ENCODE data around the gene TOLLIP.

TOLLIP gene

DNA sequence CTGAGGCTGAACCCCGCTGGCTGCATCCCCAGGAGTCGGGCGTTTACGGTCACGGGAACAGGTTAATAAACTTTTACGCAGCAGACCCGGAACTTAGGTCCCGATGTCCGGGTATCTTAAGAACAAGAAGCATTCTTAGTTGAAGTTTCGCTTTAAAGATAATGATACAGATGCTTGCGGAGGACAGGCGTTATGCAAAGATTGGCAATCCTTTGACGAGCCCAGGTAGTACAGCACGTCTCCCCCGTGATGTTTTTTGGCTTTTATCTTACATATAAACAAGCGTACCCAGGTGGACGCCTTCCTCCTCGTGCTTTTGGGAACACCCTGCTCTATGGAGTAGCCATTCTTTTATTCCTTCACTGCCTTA, 871 bp upstream of the TOLLIP start:
- DNase-seq: no peak

DNA sequence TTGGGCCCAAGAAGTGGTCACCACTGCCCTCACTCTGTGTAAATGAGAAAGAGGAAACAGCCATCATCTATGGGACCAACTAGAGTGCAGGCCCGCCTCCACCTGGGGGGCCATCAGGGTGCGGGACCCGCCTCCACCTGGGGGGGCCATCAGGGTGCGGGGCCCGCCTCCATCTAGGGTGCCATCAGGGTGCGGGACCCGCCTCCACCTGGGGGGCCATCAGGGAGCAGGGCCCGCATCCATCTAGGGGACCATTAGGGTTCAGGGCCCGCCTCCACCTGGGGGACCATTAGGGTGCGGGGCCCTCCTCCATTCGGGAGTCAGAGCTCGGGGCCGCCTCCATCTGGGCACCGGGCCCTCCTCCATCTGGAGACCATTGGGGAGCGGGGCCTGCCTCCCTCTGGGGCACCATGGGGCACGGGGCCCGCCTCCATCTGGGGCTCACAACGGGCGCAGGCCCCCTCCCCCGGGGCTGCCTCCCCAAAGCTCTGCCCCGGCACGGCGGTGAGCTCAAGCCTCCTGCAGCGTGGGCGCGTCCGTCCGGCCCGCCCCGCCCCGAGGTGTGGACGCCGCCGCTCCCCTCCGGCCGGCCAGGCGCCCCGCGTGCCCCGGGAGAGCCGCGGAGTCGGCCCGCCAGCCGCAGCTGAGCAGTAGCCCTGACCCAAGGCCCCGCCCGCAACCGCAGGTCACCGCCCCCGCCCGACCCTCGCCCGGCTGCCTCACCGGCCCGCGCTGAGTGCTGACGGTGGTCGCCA, 512 bp downstream of the TOLLIP start:
- DNase-seq: no peak

DNA sequence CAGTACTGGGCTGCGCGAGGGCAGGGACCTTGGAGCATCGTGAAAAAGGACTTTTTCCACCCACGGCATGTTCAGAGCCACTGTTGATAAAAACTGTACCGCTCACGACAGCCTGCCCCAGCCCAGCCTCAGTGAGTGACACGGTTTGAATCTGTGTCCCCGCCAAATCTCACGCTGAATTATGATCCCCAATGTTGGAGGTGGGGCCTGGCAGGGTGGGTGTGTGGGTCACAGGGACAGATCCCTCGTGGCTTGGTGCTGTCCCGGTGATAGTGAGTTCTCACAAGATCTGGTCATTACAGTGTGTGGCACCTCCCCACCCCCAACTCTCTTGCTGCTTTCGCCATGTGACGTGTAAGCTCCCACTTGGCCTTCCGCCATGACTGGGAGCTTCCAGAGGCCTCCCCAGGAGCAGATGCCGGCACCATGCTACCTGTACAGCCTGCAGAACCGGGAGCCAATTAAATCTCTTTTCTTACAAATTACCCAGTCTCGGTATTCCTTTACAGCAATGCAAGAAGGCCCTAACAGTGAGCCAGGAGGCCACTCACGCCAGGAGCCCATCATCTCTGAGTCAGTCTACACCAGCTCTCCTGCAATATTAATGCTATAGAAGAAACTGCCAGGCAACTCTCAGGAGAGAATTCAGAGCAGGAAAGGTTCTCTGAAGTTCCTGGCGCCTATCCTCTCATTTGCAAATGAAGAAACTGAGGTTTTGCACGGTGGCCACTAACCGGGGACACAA, 1.3 kb downstream of the TOLLIP start:
- DNase-seq: no peak

DNA sequence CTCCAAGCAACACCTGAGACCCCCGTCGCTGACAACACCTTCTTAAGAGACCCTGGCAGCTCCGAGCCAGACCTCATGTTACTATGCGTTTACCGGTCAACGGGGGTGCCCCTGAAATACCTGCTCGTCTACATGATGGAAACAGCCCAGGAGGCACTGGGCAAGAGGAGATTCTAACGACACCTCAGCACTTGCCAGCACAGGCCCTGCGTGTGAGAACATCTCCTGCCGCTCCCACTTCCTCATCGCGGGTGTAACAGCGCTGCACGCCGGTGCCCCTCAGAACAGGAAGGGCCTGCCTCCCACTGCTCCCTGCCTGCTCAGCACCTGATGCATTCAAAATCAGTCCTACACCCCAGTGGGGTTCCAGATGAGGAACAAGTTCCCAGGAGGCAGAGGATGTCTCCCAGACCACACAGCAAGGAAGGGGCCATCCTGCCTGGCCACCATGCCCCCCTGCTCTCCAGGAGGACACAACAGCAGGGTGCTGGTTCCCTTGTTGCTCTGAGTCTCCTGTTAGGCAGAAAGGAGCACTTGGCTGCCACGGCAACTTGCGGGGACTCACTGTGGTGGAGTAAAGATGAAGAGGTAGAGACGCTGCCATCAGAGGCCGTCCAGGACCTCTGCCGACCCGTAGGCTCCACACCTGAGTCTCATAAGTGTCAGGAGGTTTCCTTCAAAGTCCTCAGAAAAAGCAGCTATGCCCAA, 2.1 kb downstream of the TOLLIP start:
- DNase-seq: no peak

DNA sequence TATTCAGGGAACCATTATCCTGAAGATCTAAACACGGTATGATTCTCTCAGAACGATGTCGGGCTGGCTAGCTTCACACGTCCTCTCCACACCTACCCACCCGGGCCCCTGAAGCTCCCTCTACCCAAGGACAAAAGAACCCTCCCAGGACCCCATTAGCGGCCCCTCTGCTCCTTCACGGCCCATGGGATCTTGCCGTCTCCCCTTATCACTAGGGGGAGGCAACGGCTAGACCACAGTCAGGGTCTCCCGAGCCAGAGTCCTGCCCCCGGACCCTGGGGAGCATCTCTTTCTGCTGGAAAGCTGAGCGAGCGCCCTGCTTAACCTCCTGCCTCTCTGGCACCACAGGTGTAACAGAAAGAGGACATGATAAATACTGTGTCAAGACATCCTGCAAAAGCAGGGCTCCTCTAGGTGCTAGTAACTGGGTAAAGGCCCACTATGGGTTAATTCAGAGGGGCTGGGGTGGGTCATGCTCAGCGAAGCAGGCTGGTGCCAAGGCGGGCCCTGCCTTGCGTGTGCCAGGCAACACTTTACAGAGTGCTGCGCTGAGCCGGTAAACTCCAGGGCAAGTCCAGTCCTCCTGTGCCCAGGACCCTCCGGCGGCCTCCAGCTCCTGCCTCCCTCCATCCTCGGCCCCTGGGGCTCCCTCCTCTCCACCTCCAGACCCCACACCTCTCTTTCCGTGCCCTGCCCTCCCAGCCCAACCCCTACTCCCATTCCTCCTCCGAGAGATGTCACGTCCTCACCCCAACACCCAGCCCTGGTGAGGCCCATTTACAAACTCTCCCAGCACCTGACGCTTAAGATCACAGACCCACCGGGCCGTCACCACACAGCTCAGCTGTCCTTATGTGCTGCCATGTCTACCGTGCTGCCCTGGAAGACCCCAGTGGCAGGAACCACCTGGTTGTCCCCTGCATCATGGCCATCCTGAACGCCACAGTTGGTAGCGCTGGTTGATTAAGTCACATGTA, 3.0 kb downstream of the TOLLIP start:
- no peak for DNase-seq

DNA sequence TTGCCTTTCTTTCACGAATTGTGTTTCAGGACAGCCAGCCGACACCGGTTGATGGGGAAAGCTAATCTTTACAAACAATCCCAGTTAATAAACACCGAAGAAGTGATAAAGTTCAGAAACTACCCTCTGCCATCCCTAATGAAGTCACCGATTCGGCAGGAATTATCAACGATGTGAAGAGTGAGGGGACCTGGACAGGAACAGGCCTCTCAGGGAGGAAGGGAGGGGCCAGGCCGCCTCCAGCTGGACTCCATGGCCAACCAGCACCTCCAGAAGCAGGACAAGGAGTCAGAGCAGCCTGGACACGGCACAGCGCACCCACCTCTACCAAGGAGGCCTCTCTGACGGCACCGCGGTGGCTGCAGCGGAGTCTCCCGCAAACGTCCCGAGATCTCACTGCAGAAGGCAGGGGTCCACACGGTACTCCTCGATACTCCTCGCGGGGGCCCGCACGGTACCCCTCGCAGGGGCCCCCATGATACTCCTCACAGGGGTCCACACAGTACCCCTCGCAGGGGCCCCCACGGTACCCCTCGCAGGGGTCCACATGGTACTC, 3.9 kb downstream of the TOLLIP start:
- no peak for DNase-seq

DNA sequence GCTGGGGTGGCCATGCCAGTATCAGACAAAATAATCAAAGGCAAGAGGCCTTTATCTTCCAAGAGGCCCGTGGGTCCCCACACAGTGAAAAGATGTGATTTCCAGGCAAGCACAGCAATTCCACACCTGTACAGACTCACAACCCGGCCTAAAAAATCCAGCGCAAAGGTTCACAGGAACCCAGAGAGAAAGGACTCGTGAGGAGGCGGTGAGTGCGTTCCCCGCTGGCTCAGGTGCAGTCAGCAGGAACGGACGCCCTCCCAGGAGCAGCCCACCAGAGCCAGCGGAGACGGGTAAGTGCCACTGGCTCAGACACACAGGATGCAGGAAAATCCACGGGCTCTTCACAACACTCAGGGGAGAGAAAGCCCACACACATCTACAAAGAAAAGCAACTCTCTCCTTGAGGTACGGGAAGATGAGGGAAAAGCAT, 4.4 kb downstream of the TOLLIP start:
- DNase-seq: no peak

DNA sequence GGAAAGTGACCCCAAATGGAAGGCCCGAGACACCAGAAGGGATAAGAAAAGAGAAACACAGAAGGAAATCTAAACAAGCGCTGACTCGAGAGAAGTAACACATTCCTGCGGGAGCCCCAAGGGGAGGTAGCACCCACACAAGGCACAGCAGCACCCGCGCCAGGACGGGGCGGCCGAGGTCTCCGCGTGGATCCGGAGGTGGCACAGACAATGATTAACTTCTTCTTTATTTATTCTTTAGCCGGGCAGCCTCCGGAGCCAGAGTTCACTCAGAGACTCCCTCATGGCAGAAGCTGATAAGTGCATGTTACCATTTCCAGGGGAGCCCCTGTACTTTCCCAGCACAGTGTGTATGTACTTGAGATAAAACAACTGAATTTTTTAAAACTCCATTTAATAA, 5.1 kb downstream of the TOLLIP start:
- no peak for DNase-seq

DNA sequence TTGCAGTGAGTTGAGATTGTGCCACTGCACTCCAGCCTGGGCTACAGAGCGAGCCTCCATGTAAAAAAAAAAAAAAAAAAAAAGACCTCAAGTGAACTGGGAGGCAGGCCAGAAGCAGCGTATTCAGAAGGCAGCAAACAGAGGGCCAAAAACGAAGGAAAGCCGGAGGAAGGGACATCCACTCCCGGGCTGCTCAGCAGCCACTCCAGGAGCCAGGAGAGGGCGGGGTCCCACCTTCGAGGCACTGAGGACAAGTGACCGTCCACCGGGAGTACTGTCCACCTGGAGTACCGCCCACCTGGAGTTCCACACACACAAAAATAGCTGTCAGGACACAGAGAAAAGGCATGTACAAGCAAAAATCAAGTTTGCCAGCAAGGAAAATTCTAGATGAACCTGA, 5.5 kb downstream of the TOLLIP start:
- no peak for DNase-seq

DNA sequence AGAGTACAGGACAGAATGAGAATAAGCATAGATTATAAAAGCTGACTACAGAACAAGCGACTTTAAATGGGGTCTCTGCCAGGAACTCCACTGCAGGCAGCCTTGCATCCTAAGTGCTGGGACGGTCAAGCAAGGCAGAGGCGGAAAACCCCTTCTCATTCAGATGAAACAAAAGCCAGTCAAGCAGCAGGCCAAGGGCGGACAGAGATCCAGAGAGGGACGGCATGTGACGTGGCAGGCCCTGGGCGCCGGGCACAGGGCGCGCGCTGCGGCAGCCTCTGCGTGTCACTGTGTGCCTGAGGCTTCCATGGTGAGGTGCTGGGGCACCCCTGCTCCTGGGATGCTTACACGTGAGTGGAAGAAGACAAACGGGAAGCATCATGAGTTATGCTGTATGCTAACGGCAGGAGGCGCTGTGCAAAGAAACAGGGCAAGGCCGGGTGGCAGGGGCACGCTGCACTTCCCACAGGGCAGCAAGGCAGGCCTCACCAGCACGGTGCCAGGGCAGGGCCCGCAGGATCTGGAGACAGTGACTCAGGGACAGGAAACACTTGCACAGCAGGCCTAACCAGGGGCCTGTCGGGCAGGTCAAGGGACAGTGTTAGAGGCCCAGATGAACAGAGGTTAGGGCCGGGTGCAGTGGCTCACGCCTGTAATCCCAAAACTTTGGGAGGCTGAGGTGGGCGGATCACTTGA, 6.2 kb downstream of the TOLLIP start:
- DNase-seq: no peak

DNA sequence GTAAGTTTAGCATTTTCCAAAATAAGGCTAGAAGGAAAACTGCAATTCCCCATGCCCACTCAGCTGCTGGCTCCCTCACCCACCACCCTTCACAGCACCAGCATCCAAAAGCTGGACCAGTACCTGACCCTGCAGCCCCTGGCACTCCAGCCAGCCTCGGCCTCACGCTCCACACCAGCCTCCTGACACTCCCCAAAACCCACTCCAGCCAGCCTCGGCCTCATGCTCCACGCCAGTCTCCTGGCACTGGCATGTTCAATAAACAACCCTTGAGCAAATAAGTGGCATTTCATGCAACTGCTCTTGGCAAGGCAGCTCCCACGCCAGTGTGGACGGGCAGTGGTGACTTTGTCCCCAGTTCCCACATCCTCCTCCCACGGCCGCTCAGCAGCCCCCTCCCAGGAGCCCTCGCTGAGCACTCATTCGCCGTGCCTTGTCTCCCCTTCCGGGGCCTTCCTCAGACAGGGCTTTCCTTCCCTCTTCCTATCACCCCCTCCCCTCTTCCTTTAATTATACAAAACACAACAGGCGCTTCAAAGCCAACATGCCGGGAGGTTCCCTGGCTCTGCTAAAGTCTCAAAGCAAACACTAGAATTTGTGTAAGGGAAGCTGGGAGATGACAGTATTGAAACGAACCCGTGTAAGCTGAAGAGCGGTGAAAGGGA, 6.8 kb downstream of the TOLLIP start:
- no peak for DNase-seq

DNA sequence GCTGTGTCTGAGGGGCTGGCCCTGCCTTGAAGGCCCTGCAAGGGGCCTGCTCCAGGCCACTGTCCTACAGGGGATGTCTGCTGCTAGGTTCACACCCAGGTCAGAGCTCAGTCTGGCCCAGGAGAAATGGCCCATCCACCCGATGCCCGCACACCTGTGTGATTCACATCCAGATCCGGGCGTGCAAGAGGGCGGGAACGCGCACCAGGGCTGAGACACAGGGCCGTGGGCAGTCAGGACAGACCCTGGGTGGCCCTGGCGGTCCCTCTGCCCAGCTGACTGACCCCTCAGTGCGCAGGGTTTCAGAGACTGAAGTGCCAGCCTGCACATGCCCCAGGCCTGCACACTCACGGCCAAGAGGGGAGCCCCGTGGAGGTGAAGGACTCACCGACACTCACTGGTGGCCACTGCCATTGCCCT, 7.4 kb downstream of the TOLLIP start:
- DNase-seq: no peak

DNA sequence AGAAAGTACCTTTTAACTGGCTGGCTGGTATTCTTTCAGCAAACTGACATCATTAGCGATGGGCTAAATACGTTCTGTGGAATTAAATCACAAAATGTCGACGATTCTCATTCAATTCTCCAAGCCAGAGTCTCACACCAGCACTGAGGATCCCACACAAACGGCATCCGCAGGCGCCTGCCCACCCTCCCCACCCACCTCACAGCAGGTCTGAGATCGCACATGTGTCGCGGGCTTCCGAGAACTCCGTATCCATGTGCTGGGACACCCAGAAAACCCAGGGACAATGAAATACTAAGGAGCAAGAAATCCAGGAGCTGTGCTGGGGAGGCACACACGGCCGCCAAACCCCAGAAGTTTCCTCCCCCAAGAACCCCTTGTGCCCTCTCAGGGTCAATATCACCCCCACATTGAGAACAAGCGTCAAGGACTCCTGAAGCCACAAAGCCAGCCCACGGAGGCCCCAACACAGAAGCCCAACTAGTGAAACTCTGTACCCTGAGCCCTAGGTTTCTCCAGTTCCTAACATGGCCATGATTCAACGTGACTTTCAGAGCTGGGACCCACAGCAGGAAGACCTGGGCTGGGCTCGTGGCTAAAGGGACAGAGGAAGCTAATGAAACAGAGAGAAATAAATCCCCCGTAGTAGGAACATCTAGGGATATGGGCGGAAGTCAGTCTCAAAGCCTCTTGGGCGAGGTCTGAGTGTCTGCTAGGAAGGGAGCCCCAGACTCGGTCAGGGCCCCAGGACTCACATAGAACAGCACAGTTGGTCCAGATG, 8.0 kb downstream of the TOLLIP start:
- DNase-seq: no peak

DNA sequence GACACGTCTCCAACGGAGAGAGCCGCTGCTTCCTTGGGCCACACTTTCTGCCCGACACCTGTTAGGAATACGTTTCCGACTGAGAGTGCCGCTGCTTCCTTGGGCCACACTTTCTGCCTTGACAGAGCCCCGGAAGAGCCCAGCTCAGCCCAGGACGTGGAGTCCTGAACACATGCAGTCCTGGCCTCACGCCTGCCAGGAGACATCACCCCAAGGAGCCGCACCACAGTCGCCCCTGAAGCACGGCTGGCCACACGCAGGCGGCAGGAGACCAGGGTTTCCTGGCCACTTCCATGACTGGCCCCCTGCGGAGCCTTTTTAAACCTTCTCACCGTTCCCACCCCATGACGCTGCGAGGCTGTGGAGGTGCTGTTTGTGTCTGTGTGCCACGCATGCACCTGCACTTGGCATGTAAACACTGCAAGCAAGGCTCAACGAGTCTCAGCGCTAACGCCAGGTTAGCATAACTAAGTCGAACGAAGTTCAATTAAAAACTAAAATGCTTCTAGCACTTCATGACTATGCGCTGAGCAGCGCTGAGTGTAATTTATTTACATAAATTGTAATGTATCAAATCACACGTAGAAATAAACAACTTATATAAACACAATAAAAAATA, 8.8 kb downstream of the TOLLIP start:
- no peak for DNase-seq

DNA sequence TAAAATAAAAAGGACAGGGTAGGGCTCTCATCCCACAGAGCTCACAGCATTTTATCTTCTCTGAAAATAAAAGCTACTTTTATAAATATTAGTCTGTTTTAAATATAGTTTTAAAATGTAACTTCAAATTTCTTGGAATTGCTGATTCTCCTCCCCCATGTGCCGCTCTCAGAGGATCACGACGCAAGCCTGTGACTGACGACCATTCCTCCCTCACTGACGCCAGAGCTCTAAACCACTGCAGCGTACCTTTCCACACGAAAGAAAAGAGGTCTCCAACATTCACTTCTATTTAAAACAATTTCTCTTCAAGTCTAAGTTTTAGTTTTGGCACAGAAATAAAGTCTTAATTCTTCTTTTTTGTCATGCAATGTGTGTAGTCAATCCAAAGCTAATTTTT, 9.3 kb downstream of the TOLLIP start:
- no peak for DNase-seq

DNA sequence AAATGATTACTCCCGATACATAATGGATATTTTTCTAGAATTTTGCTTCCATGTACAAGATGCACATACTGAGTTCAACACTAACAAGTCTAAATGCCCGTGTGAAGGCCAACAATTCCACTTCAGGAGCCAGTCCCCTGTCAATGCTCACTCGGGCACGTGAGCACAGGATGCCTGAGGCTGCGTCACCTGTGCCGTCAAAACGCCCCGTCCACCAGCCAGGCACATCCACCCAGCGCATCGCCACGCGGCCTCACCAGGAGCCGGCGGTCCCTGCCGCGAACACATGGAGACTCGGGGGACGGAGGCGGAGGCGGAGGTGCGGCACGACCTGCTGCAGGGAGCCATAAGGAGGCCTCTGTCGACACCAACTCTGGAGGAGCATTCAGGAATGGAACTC, 9.8 kb downstream of the TOLLIP start:
- DNase-seq: no peak

DNA sequence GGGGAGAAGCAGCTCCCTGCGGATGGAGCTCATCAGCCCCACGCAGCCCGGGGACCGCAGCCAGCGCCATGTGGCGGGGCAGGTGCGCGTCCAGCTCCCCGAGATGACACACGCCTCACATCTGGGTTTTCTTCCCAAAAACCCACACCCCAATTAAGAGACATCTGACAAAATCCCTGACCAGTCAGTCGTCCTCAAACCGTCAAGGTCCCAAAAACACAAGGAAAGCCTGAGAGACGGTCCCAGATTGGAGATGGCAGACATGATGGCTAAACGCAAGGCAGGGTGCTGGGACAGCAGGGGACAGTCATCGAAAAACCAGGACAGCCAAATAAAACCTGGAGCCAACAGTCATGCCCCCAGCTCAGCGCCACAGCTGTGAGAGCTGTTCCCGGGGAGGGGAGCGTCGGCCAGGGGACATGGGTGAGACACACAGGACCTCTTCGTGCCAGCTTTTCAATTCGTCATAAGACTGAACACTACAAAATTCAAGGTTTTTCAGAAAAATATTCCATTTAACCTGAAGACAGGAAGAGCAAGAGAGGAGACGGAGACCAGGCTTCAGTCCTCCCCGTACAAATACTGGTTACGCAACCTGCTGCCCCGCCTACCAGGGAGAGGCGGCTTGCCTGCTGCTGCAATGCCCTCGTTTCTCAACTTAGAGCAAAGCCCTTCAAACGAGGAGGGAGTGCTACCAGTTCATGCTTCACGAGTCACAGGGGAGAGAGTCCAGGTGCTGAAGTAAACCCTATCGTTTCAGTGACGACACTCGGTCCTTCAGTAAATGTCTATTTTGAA, 10.5 kb downstream of the TOLLIP start:
- DNase-seq: no peak

DNA sequence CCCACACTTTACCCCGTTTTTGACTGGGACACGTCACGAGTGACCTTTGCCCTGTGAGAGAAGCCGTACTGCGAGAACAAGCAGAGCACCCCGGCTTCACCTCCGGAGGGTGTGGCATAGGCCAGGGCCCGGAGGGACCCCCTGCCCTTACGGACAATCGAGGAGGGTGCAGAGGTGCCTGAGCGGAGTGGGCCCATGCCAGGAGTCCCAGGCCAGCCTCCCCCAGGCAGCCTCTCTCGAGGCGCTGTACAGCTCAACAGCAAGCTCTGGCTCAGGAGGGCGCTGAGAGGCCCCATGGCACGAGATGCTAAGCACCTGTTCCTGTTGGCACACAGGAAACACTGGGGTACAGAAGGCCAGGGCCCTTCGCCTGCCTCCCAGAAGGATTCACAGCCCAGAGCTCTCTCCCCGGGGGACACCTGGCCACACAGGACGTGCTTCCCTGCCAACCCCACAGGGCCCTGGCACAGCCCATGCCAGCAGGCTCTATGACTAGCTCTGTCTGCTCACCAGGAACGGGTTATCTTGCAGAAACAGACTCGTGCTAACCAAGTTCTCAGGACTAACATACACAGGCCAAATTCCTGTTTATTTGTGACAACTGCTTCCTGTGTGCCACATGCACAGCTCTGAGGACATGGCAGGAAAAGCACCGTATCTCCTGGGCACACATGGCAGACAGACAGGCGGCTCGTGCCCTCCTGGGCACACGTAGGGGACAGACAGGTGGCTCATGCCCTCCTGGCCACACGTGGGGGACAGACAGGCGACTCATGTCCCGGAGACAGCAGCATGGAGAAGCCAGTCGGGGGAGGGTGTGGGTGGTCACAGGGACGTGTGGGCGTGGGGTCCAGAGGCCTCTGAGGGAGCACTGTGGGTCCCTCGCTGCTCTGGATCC, 11.6 kb downstream of the TOLLIP start:
- DNase-seq: no peak
